GM19468 (cell line): ENCODE measurements around the gene F13A1.

Experiments
- ATAC-seq: cut with Tn5 transposase; IDR thresholded peaks from one replicate; pipeline ENCODE4 v1.9.1; 2021; ENCODE audit warnings: mild to moderate bottlenecking, moderate library complexity, moderate number of reproducible peaks; ENCODE audit not compliant: unreplicated experiment; ENCODE audit errors: extremely low read depth

Gene F13A1

DNA sequence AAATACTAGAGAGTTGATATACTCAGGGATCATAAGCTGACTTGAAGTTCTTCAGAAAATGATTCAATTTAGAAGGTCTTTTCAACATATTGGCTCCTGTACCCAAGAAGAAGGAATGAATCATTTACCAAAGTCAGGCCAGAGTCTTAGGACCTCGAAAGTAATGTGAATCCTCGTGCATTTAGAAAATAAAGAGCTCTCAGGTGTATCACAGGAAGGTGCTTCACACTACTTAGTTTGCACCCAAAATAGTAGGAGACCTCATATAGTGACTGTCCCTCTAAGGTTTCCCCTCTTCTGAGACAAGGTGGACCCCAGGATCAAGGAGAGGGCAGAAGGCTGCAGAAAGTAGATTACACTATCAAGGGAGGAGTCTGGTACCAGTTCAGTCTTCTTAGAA is 71.8 kb downstream of the F13A1 start:
- ATAC-seq, result no peak

DNA sequence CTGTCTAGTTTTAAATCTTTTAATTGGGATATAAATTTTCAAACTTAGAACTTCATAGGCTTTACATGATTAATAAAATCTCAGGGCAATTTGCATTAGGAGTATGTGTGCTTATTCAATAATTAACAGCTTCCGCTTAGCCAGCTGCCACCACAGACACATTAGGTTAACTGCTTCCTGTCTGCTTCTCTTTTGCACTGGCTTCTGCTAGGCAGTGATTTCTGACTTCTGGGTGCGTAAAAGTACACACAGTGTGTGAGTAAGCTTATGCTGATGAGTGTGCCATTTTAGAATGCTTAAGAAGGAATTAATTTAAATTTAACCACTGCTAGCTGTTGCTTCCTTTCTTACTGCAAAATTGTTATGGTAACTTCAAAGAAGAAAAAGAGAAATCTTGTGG is 73.9 kb downstream of the F13A1 start:
- ATAC-seq, result peak; percentile 41

DNA sequence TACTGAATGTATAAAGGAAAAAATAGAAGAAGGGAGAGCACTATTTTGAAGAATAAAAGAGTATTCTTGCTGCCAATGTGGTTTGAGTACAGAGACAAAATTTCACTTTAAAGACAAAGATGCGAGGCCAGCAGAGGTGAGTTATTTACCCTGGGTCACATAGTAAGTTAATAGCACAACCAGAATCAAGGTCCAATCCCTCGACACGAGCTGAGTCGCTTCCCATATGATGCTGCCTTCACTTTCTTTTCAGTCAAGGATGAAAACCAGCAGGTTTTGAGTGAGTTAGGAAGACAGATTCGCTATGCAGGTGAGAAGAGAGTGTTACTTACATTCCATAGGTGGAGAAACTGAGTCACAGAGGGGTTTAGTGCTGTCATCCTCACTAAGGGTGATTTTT is 75.8 kb downstream of the F13A1 start:
- ATAC-seq, result no peak

DNA sequence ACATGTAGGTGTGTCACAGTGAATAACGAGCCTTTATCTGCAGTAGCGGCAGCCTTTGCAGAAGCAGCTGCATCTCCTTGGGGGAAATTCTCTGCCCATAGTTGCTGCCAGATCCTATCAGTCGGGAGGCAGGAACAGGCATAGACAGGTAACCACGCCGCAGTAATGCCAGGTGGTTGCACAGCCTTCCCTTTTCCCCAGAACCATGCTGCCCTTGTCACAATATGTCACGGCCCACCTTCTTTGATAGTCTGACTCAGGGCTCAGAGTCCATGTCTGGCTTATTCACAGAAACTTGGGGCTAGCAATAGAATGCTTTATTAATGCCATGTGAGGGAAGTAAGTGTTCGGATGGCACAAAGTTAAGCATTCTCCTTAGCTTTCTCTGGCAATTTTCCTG is 76.6 kb downstream of the F13A1 start:
- ATAC-seq, result no peak

DNA sequence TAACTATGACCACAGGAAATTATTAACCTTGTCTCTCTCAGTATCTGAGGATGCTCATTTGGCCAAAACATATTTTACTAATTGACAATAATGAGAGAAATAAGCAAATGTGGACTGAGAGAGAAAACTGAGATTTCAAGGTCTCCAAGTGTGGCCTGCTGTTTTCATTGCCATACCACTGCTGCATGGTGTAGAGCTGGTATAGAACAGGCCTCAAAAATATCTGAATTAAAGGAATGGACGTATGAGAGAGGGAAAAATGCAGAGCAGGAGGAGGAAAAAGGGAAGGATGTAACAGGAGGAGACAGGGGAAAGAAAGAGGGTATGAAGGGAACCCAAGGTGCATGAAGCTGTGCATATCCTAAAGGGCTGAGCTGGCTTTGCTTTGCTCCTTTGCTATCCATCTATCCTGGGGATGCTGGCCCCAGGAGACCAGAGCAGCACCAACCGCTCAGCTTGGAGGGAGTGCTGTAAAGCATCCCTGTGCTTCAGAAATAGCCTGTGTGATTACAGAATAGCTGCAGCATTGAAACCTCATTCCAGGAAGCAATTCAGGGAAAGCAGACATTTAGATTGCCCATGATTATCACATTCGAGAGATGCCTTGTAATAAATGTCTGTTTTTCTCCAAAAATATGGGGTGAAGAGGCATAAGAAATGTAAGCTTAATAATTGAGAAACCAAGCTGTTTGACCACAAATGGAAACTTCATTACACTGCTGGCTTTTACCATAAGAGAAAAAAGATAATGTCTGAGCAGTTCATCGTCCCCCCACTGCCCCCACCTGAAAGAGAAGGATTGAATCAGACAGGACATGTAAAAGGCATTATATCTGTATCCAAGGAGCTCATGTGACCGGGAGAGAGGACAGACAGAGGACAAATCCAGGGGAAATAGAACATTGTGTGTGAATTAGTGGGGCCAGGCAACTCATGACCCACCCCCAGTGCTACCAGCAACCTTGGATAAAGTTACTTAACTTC is 80.6 kb downstream of the F13A1 start:
- ATAC-seq, result no peak

DNA sequence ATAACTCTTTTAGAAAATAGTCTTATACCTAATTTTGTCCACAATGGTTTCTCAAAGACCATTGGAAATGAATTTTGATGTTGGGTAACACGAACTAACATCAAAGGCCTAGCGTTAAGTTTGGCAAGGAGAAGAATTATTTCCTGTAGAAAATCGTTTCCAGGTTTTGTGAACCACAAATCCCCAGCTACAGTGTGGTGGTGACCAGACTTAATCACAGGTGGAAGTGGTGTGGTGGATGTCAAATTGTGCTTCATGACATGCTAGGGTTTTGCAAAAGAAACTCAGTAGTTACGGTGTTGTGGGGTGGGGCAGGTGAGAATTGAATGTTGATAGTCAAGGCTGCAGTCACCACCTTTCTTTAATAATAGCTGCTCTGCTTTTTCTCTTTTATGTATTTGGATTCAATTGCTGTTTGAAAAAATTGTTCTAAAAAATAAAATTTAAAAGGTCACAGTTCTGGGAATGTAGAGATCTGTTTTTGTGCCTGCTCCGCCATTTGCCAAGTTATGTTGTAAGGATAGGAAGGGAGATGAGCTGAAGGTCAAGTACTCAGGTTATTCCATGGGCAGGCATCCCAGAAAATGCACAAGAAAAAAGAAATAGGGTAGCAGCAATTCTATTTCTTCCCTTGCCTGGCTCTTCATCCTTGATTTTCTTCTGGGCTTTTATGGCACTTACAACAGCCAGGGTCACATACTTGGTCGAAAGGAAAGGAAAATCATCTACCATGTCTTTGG is 83.6 kb downstream of the F13A1 start:
- no peak for ATAC-seq

DNA sequence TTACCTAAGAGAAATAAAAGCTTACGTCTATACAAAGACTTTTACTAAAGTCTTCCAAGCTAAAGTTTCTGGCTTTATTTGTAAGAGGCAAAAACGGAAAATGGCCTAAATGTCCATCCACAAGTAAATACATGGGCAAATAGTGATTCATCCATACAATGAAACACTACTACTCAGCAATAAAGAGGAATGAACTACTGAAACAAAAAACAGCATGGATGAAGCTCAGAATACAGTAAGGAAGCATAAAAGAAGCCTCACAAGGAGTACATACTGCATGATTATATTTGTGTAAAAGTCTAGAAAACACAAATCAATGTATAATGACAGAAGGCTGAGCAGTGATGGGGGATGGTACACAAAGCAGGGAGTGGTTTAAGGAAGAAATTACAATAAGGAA is 84.7 kb downstream of the F13A1 start:
- ATAC-seq, result no peak

DNA sequence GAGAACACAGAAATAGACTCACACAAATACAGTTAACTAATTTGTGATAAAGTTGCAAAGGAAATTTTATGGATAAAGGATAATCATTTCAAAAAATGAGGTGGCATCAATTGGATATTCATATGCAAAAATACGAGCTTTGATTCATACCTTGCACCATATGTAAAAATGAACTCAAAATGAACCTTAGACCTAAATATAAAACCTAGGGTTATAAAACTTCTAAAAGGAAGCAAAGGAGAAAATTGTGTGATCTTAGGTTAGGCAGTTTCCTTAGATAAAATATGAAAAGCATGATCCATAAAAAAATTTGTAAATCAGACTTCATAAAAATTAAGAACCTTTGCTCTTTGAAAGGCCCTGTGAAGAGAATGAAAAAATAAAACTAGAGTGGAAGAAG is 85.5 kb downstream of the F13A1 start:
- ATAC-seq, result no peak

DNA sequence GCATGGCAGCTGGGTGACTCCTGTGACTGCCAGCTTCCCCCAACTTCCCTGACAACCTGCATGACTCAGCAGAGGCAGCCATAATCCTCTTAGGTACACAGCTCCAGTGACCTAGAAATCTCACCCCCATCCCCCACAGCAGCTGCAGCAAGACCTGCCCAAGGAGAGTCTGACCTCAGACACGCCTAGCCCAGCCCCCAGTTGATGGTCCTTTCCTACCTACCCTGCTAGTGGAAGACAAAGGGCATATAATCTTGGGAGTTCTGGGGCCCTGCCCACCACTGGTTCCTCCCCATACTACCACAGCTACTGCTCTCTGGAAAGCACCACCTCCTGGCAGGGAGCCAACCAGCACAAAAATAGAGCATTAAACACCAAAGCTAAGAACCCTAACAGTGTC is 90.2 kb downstream of the F13A1 start:
- ATAC-seq, result no peak

DNA sequence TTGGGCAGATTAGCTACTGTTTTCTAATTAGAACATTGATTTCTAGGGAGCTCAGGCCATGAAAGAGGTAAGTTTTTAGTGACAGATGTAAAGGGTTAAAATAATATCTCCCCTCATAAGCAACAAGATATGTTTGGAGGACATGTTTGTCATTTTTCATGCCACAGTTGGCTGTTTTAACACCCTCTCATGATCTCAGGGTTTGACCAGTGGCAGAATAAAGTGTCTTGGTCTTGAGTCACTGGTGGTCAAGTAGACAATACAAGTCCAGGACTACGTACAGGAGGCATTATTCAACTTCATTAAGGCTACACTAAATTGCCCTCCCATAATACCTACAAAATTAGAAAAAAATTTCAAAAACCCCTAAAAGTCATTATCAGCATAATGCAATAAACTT is 92.6 kb downstream of the F13A1 start:
- ATAC-seq, result no peak

DNA sequence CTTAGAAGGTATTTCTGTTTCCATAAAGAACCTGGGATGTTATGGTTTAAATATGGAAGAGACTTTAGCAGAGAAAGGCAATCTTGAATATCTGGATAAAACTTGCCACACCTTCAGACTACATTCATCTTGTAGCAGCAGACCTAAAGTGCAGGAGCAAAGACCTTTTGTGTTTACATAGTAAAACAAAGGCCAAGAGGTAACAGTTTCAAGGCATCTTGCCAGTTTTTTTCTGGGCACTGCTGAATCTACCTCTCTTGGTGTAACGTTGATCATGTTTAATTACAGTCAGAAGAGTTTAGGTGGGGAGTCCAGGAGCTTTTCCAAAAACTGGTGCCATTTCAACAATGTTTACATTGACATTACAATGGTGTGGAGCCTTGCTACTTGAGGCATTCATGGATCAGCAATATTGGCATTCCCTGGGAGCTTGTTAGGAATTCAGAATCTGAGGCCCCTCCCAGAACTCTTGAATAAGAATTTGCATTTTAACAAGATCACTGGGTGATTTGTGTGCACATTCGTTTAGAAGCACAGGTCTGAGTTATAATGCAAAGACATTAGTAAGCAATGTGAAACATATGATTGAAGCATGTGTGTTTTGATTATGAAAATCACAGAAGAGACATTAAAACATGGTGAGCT is 94.5 kb downstream of the F13A1 start:
- no peak for ATAC-seq

DNA sequence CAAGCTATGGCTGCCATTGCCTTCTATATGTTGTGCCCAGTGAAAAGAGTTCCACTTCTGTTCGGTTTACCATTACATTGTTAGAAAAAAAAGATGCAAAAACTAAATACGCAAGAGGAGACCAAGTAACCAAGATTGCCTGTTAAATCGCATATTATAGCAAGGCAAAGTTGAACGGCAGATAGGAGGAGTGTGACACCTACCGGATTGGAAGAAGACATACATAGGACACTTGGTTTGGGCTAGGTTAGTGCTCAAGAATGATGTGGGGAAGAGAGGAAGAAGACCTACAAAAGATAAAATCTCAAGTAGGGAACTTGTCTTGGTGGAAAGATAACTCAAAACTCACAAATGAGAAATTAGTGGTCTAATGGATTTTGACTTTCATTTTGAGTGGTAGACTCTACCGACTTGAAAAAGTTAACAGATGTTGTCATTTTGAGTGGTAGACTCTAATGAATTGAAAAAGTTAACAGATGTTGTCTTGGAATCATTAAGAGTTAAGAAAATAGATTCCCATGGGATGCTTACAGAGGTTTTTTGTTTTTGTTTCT is 95.5 kb downstream of the F13A1 start:
- ATAC-seq, result no peak

DNA sequence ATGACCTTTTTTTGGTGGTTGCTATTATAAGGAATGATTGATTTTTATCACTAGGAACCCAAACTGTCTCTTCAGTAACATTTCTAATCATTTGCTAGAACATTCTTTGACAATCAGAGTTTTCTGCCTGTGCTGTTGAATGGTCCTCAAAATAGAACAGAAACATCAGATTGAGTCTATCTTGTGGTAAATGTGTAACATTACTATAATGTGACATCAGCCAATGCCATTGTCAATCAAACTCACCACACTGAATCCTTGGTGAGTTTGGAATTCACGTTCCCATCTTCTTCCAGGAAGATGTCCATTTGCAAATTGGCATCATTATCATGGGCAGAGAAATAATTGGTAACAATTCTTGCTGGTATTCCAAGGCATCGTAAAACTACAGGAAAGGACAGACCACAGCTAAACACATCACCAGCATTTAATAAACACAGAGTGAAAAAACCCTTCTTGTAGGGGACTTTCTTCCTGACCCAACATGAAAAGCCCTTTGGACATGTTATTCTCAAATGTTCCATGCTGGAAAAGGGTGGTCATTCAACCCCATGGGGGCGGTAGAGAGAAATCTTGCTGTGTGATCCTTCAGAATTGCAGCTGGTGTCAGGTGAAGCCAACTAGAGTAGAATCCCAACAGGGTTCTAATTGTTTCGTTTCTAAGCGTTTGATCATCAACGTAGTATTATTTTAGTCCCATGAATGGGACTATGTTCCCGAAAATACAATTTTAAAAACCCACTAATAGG is 98.5 kb downstream of the F13A1 start:
- no peak for ATAC-seq

DNA sequence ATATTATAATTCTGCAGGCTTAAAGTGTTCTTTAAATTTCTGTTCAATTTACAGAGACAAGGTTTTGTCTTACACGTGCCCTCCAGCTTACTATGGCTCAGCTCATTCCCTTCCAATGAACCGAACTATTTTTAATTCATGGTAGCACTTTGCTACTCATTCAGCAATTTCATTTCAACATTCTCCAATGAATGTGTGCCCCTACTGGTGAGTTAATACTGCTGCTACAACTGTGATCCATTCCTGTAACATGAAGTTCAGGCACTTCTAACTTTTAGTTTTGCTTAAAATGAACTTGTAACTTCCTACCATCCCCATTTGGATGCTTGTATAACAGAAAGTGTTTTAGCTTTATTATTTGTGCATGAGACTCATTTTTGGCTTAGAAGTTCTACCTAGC is 99.7 kb downstream of the F13A1 start:
- no peak for ATAC-seq

DNA sequence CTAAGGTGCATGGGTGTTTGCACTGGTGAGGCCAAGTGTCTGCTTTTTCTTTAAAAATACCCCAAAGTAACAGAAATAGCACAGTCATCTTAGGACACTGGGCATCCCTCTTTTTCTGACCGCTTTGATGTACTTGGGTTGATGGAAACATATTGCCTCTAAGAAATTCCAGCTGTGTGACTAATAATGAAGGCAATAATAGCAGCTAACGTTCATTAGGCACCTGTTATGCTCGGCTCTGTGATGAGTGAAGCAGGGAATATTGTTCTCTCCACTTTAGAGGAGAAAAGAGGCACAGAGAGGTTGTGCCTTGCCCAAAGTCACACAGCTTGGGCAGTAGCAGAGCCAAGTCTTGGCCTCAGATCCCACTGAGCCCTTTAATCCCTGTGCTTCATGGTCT is 100.7 kb downstream of the F13A1 start:
- ATAC-seq, result no peak

DNA sequence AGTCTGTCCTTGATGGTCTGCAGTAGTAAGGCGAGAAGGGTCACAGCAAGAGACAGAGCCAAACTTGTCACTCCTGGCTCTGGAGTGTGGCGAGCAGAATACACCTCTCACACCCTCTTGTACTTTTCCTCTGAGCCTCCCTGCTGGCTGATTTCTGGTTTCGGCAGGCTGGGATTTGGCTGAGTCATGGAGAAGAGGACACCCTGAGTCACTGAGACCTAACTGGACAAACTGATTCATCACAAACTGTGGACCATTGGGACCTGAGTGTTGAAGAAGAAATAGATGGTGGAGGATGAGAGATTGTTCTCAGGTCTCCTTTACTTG is 101.7 kb downstream of the F13A1 start:
- no peak for ATAC-seq

DNA sequence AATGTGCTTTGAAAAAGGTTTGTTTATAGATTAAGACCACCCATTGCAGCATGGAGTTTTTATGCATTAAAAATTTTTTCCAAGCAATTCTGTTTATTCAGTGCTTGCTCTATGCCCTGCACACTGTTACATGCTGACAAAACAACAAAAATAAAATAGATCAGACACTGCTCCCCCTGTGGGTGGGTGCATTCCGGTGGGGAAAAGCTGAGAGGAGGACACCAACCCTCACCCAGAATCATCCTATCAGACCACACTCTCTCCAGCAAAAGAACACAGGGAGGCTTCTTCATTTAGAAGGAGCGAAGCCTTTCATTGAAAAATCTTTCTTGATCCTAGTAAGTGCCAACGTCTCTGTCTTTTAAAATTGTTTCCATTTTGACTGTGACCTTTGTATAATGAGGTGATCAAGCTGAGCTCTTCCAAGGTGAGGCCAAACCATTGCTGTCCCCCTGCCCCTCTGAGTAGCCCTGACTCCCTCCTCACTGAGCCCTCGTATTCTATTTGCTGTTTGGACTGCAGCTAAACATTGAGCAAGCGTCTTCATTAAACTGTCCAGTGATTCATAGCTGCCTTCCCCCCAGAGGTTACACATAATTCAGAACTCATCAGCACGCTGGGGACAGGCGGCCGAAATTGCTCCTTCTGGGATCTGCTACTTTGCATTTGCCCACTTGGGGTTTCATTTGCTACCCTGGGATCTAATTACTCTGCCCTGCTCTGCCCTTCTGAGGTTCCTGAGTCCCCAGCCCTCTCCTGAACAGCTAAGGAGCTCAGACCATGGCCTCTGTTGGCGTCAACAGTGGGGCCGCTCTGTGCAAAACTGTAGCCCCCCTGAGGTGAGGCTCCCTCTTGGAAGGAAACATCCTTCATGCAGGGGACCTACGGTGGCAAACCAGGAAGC is 102.4 kb downstream of the F13A1 start:
- no peak for ATAC-seq

DNA sequence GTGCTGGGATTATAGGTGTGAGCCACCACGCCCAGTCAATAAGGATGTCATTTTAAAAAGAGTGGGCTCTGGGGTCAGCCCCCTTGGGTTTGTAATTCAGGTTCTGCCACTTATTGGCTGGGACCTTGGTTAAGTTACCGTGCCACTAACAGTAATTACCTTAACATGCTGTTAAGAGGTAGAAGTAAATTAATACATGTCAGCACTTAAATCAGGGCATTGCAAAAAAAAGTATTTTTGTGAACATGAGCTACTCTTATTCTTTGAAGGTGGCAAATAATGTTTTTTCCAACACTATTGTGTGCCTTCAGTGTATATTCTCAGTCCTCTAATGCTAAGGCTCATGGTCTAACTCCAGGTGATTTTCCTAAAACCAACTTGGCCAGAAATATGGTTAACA is 109.5 kb downstream of the F13A1 start:
- no peak for ATAC-seq

DNA sequence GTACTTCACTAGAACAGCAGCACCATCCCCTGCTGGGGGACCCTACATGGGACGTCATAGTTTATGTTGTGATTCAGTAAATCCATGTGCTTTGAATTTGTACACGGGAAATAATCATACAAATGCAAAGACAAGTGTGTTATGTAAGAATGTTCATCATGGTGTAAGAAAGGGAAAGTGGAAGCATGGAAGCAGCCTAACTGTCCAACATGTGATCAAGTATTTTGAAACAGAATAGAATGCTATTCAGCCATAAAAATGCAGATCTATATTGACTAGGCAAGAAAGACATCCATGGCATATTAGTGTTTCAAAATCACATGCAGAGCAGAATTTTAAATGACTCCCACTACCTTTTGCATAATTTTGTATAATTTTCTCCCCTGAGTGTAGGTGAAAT is 117.6 kb downstream of the F13A1 start:
- ATAC-seq, result no peak
